PC-3 (cell line): ENCODE data around the gene CREM.

Experiments
- CTCF ChIP-seq: fragments of 300-600 bp; sonication (generic); conservative IDR thresholded peaks from 2 replicates; pipeline ENCODE4 v1.5.1; 2017; ENCODE audit warnings: antibody characterized with exemption, low read depth, mild to moderate bottlenecking, low read length
- EZH2 ChIP-seq: fragments of 300-600 bp; sonication (generic); IDR thresholded peaks from one replicate; pipeline ENCODE4 v1.6.1; 2017; ENCODE audit warnings: antibody characterized with exemption, mild to moderate bottlenecking, low read length; ENCODE audit not compliant: unreplicated experiment
- EZH2phosphoT487 ChIP-seq: fragments of 300-600 bp; sonication (generic); IDR thresholded peaks from 2 replicates; pipeline ENCODE4 v1.6.1; 2018; ENCODE audit warnings: mild to moderate bottlenecking, antibody characterized with exemption, low read length, borderline replicate concordance

- TF ChIP-seq CTCF (no peak), EZH2 (no peak), EZH2phosphoT487 (no peak)
Observed at GRCh38 chr10:35172574-35172973, 45.9 kb downstream of the CREM start.
